Measurements from ENCODE around the gene MEI1. TPM values are rescaled to one million over a fixed set of nuclear protein-coding genes. Genes with fewer than 3 reads are reported as not detected.

Gene MEI1
- total and polyA plus RNA-seq, 7 donors, result 0.01 to 0.47 (median 0.23) TPM; not detected in 2

DNA sequence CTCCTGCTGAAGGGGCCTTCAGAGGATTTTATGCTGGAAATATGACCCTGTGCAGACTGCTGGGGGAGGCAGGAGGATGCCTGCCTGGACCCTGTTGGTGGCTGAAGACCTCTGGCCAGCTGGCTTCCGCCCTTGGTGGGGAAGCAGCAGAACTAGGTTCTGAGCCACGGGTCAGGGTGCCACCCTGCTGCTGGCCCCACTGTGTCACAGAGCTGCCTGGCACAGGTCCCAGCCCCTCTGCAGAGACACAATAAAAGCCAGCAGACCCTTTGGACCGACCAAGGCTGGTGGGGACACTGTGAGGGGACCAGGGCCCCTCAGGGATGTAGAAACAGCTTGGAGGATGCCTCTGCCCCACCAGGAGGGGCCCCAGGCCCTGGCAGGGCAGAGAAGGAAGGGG is 126.7 kb downstream of the MEI1 start:
- intact Hi-C loops (cut with DNase I), result no loop called here
- TF ChIP-seq, protein P1, sequence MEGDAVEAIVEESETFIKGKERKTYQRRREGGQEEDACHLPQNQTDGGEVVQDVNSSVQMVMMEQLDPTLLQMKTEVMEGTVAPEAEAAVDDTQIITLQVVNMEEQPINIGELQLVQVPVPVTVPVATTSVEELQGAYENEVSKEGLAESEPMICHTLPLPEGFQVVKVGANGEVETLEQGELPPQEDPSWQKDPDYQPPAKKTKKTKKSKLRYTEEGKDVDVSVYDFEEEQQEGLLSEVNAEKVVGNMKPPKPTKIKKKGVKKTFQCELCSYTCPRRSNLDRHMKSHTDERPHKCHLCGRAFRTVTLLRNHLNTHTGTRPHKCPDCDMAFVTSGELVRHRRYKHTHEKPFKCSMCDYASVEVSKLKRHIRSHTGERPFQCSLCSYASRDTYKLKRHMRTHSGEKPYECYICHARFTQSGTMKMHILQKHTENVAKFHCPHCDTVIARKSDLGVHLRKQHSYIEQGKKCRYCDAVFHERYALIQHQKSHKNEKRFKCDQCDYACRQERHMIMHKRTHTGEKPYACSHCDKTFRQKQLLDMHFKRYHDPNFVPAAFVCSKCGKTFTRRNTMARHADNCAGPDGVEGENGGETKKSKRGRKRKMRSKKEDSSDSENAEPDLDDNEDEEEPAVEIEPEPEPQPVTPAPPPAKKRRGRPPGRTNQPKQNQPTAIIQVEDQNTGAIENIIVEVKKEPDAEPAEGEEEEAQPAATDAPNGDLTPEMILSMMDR (IDR thresholded peaks at IDR 0.05), result no peak
- Histone ChIP-seq H3K9me3 (no peaks in the 10 kb centered on the region), H3K36me3 (ENCODE audit: insufficient read depth in 1 of 2, low read depth in 1 of 2) (peaks cover 0 to 4% of the 10 kb centered on the region in 2 donors), H3K4me1 (peaks cover 28% of the 10 kb centered on the region), H3K4me3 (peak overlapping the region; percentile 11), H3K27me3 (ENCODE audit: insufficient read depth in 3 of 3, low read length in 2 of 3) (no peaks in the 10 kb centered on the region), H3K27ac (peak overlapping the region; percentile 74)
- 46 to 50% (median 49%) methylated on average over 3 of the region's 3 CpGs for WGBS, 3 donors
- DNase-seq (no peak), ATAC-seq (peak in 3 of 4 donors; percentile 1 to 10 (median 9))

- intact Hi-C loops (cut with DNase I), result no loop called here
- Histone ChIP-seq H3K4me3 (peak overlapping the region; percentile 11), H3K4me1 (peaks cover 28% of the 10 kb centered on the region), H3K27ac (peak overlapping the region; percentile 74), H3K36me3 (ENCODE audit: insufficient read depth in 1 of 2, low read depth in 1 of 2) (peaks cover 0 to 4% of the 10 kb centered on the region in 2 donors), H3K27me3 (ENCODE audit: insufficient read depth in 3 of 3, low read length in 2 of 3) (no peaks in the 10 kb centered on the region), H3K9me3 (no peaks in the 10 kb centered on the region)
- DNase-seq, result peak; percentile 54 to 72
- WGBS, 3 donors, result 27 to 51% (median 30%) methylated on average over 11 of the region's 11 CpGs
- ATAC-seq, result peak; percentile 64 to 87 (median 81)
- TF ChIP-seq, protein P1 (IDR thresholded peaks at IDR 0.05), result no peak
Observed at GRCh38 chr22:41826430-41827383, 127.4 kb downstream of the MEI1 start.

- Histone ChIP-seq H3K36me3 (ENCODE audit: insufficient read depth in 1 of 2, low read depth in 1 of 2) (peaks cover 0 to 4% of the 10 kb centered on the region in 2 donors), H3K4me3 (no peak overlapping the region), H3K9me3 (no peaks in the 10 kb centered on the region), H3K27me3 (ENCODE audit: insufficient read depth in 3 of 3, low read length in 2 of 3) (no peaks in the 10 kb centered on the region), H3K27ac (peak overlapping the region; percentile 74), H3K4me1 (peaks cover 28% of the 10 kb centered on the region)
- peak; percentile 15 to 64 (median 30) for ATAC-seq
- intact Hi-C loops (cut with DNase I), result no loop called here
- no peak for DNase-seq
- TF ChIP-seq, protein P1 (IDR thresholded peaks at IDR 0.05), result no peak
- 33 to 53% (median 43%) methylated on average over 6 of the region's 6 CpGs for WGBS, 3 donors
Observed at GRCh38 chr22:41827671-41828070, 128.4 kb downstream of the MEI1 start.

- Histone ChIP-seq H3K27me3 (ENCODE audit: insufficient read depth in 3 of 3, low read length in 2 of 3) (no peaks in the 10 kb centered on the region), H3K36me3 (ENCODE audit: insufficient read depth in 1 of 2, low read depth in 1 of 2) (peaks cover 0 to 3% of the 10 kb centered on the region in 2 donors), H3K27ac (no peak overlapping the region), H3K4me1 (peaks cover 28% of the 10 kb centered on the region), H3K4me3 (no peak overlapping the region), H3K9me3 (no peaks in the 10 kb centered on the region)
- 89 to 94% (median 93%) methylated on average over 4 of the region's 4 CpGs for WGBS, 3 donors
- DNase-seq, result no peak
- TF ChIP-seq, protein P1 (IDR thresholded peaks at IDR 0.05), result no peak
- ATAC-seq, result no peak
- intact Hi-C loops (cut with DNase I), result no loop called here
Observed at GRCh38 chr22:41828516-41828915, 129.2 kb downstream of the MEI1 start.
